Spleen (tissue), 7 donors: Measurements from ENCODE around the gene FAHD2B.
"Not testable (repeated sequence)": the region's sequence is repeated elsewhere in the genome, so short reads cannot be mapped to it uniquely, and the experiment has no call there.

Experiments used
- POLR2A ChIP-seq, 3 donors: fragments of 450-650 bp; IDR thresholded peaks; one replicate each; pipeline ENCODE4 v1.5.1; 2017; ENCODE audit warnings: antibody characterized with exemption in 3 of 3, mild to moderate bottlenecking in 1 of 3
- POLR2AphosphoS5 ChIP-seq, 3 donors: sonication (generic); formaldehyde crosslinking; IDR thresholded peaks; one replicate each; pipeline ENCODE4 v1.5.1; 2017; ENCODE audit warnings: antibody characterized with exemption in 3 of 3
- TF ChIP-seq, protein P1 (sequence below), 11 experiments: fragments of 200-600 bp in 7 of 11; fragments of 450-650 bp in 4 of 11; sonication (generic) in 4 of 11; IDR thresholded peaks in 8 of 11; conservative IDR thresholded peaks in 3 of 11; 1 replicate in 7 of 11; 2 replicates in 4 of 11; pipeline versions ENCODE4 v1.4.0 to v1.8.0; 2016 to 2021; ENCODE audit warnings: antibody characterized with exemption in 11 of 11, inconsistent platforms in 4 of 11, mild to moderate bottlenecking in 1 of 11
- donor health status: DM: no; HTN: no; CAD: no; lungs with moderate emphysema.
- donor health status: DM: no; HTN: no; CAD: no.
- donor health status: DM: no; HTN: no; CAD: no.

DNA sequence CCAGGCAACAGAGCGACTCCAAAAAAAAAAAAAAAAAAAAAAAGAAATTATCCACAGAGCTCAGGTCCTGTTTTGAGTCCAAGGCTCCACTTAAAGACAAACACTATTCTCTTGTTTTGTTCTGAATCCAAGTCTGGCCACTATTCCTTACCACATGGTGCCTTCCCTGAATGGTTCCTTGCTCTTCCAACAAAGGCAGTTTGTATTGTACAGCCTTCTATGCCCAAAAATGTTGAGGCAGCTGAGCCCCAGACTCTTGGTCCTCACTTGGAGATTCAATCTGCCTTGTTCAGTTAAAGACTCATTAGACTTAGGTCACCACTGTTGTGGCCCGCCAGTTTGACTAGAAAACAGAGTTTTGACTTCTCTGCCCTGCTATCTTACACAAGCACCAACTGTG is 1.7 kb downstream of the FAHD2B start:
- TF ChIP-seq, protein P1, sequence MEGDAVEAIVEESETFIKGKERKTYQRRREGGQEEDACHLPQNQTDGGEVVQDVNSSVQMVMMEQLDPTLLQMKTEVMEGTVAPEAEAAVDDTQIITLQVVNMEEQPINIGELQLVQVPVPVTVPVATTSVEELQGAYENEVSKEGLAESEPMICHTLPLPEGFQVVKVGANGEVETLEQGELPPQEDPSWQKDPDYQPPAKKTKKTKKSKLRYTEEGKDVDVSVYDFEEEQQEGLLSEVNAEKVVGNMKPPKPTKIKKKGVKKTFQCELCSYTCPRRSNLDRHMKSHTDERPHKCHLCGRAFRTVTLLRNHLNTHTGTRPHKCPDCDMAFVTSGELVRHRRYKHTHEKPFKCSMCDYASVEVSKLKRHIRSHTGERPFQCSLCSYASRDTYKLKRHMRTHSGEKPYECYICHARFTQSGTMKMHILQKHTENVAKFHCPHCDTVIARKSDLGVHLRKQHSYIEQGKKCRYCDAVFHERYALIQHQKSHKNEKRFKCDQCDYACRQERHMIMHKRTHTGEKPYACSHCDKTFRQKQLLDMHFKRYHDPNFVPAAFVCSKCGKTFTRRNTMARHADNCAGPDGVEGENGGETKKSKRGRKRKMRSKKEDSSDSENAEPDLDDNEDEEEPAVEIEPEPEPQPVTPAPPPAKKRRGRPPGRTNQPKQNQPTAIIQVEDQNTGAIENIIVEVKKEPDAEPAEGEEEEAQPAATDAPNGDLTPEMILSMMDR (IDR thresholded peaks at IDR 0.05 in 8 of 11, conservative IDR thresholded peaks at IDR 0.05 in 3 of 11), result not testable (repeated sequence)
- TF ChIP-seq POLR2A, POLR2AphosphoS5 (IDR thresholded peaks at IDR 0.05): not testable (repeated sequence)
